Measurements from ENCODE around the gene CLIC1.

- no peak for TF ChIP-seq CTCF (IDR thresholded peaks at IDR 0.05)
- no peak for TF ChIP-seq POLR2A (IDR thresholded peaks at IDR 0.05)
These were observed 30.8 kb upstream of the CLIC1 start for GRCh38 chr6:31767096-31767645.
